ENCODE results near the gene POU6F2. TPM values are rescaled to one million over a fixed set of nuclear protein-coding genes. Genes with fewer than 3 reads are reported as not detected.

The POU6F2 gene
- total RNA-seq, 3 donors from 2014 or later, result under 0.01 TPM; not detected in 2

DNA sequence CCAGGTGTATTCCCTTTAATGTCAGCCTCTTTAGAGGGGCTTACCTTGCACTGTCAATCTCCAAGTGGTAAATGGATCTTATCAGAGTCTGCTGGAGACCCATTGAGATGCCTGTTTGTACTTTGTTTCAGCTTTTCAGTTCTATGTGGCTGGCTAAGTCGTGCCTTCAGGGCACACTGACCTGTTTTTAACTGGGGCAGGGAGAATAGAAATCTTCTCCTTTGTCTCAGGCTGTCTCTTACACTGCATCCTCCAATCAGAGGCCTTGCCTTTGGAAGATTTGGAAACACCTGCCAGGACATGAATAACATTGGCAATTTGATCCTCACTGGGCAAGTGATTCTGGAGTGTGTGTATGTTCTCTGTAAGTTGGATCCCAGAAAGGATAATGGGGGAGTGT lies 65.0 kb downstream of the POU6F2 start:
- TF ChIP-seq POLR2AphosphoS5 (IDR thresholded peaks at IDR 0.05) (no peak), POLR2A (IDR thresholded peaks at IDR 0.05) (no peak)
- TF ChIP-seq, protein P1, sequence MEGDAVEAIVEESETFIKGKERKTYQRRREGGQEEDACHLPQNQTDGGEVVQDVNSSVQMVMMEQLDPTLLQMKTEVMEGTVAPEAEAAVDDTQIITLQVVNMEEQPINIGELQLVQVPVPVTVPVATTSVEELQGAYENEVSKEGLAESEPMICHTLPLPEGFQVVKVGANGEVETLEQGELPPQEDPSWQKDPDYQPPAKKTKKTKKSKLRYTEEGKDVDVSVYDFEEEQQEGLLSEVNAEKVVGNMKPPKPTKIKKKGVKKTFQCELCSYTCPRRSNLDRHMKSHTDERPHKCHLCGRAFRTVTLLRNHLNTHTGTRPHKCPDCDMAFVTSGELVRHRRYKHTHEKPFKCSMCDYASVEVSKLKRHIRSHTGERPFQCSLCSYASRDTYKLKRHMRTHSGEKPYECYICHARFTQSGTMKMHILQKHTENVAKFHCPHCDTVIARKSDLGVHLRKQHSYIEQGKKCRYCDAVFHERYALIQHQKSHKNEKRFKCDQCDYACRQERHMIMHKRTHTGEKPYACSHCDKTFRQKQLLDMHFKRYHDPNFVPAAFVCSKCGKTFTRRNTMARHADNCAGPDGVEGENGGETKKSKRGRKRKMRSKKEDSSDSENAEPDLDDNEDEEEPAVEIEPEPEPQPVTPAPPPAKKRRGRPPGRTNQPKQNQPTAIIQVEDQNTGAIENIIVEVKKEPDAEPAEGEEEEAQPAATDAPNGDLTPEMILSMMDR (IDR thresholded peaks at IDR 0.05), result no peak
- Histone ChIP-seq H3K9me3 (no peaks in the 10 kb centered on the region), H3K27ac (no peak overlapping the region), H3K4me3 (no peak overlapping the region), H3K4me1 (no peaks in the 10 kb centered on the region), H3K36me3 (no peaks in the 10 kb centered on the region), H3K27me3 (no peaks in the 10 kb centered on the region)
- DNase-seq (ENCODE audit: low spot score in 2 of 2), result no peak
- intact Hi-C loops (cut with DNase I; ENCODE audit: low total_unique reads), result loop anchor here (2.0 to 5.0 kb wide), 2 partner anchors 62 to 115 kb away; no protein-coding TSS in a partner anchor

DNA sequence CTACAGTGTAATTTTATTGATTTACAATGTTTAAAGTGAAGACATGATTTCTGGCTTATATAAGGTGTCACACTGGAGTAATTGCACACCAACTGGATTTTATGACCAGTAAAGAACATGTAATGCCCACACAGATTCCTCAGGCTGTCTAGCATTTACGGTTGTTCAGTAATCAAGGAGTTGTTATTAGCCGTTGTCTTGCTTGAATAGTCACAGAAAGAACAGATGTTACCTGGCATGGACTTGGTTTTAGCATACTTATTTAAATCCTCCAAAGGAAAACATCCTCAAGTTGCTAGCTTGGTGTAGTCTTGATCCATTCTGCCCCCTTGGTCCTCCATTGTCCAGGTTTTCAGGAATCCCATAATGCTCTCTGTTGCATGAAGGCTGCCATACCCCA lies 65.8 kb downstream of the POU6F2 start:
- Histone ChIP-seq H3K27ac (no peak overlapping the region), H3K4me1 (no peaks in the 10 kb centered on the region), H3K9me3 (no peaks in the 10 kb centered on the region), H3K27me3 (no peaks in the 10 kb centered on the region), H3K36me3 (no peaks in the 10 kb centered on the region), H3K4me3 (no peak overlapping the region)
- TF ChIP-seq, protein P1 (IDR thresholded peaks at IDR 0.05), result no peak
- no peak for TF ChIP-seq POLR2AphosphoS5 (IDR thresholded peaks at IDR 0.05)
- no peak for TF ChIP-seq POLR2A (IDR thresholded peaks at IDR 0.05)
- intact Hi-C loops (cut with DNase I; ENCODE audit: low total_unique reads), result loop anchor here (2.0 to 5.0 kb wide), 2 partner anchors 63 to 114 kb away; no protein-coding TSS in a partner anchor
- DNase-seq (ENCODE audit: low spot score in 2 of 2), result no peak

DNA sequence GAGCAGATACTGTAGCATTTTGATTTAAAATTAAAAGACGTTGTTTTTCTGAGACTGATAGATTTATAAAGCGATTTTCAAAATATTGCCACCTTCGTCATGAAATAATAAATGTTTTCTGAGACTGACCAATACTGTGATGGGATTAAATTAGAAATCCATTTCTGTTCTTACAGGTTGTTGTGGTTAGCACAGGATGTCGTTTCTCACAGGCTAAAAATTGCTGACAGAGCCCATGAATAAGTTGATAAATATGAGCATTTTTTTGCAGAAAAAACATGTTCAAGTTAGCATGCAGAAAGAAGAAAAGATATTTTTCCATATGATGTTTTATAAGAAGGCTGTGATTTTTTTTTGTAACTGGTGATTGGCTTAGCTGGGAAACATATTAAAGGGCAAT lies 66.8 kb downstream of the POU6F2 start:
- no peaks in the 10 kb centered on the region for H3K4me1 ChIP-seq
- H3K27me3 ChIP-seq, result no peaks in the 10 kb centered on the region
- no peaks in the 10 kb centered on the region for H3K9me3 ChIP-seq
- no peaks in the 10 kb centered on the region for H3K36me3 ChIP-seq
- no peak overlapping the region for H3K4me3 ChIP-seq
- no peak for TF ChIP-seq POLR2A (IDR thresholded peaks at IDR 0.05)
- TF ChIP-seq POLR2AphosphoS5 (IDR thresholded peaks at IDR 0.05), result no peak
- TF ChIP-seq, protein P1 (IDR thresholded peaks at IDR 0.05), result no peak
- DNase-seq (ENCODE audit: low spot score in 2 of 2), result no peak
- intact Hi-C loops (cut with DNase I; ENCODE audit: low total_unique reads), result loop anchor here (5.0 kb wide), 1 partner anchor 113 kb away; no protein-coding TSS in a partner anchor
- H3K27ac ChIP-seq, result no peak overlapping the region

DNA sequence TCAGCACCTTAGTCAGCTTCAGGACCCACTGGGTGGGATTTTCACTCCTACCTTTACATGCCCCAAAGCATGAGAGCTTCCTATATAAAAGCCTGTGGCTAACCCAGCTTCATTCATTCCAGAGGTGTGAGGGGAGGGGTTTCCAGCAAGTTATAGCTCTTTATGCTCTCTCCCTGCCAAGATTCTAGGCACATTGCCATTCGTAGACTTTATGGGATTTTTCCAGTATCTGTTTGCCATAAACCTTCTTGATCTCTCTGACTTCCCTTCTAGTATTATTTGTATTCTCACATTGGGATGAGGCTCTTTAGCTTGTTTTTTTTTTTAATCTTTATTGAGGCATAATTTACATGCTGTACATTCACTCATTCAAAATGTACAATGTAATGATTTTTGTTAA lies 67.5 kb downstream of the POU6F2 start:
- TF ChIP-seq POLR2AphosphoS5 (IDR thresholded peaks at IDR 0.05), result no peak
- TF ChIP-seq POLR2A (IDR thresholded peaks at IDR 0.05), result no peak
- TF ChIP-seq, protein P1 (IDR thresholded peaks at IDR 0.05), result no peak
- Histone ChIP-seq H3K27me3 (no peaks in the 10 kb centered on the region), H3K36me3 (no peaks in the 10 kb centered on the region), H3K9me3 (no peaks in the 10 kb centered on the region), H3K4me1 (no peaks in the 10 kb centered on the region), H3K27ac (no peak overlapping the region), H3K4me3 (no peak overlapping the region)
- intact Hi-C loops (cut with DNase I; ENCODE audit: low total_unique reads), result no loop called here
- no peak for DNase-seq (ENCODE audit: low spot score in 2 of 2)

DNA sequence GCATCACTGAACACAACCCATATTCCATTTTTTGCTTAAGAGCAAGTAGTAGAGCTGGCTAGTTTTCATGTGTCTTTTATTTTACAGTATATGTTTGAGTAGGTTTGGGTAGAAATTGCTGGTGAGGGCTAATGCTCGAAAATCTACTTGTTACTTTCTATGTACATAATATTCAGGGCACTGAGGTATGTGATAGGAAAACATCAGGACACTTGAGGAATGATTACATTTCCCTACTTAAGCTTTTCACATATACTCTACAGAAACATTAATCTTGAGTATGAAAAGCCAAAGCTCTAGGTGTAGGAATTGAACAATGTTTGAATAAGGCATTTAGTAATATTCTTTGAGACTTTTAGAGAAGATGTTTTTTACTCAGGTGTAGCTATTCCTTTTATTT lies 73.6 kb downstream of the POU6F2 start:
- TF ChIP-seq, protein P1 (IDR thresholded peaks at IDR 0.05), result no peak
- TF ChIP-seq POLR2AphosphoS5 (IDR thresholded peaks at IDR 0.05) (no peak), POLR2A (IDR thresholded peaks at IDR 0.05) (no peak)
- Histone ChIP-seq H3K27me3 (no peaks in the 10 kb centered on the region), H3K4me1 (no peaks in the 10 kb centered on the region), H3K4me3 (no peak overlapping the region), H3K36me3 (no peaks in the 10 kb centered on the region), H3K27ac (no peak overlapping the region), H3K9me3 (no peaks in the 10 kb centered on the region)
- DNase-seq (ENCODE audit: low spot score in 2 of 2), result no peak
- intact Hi-C loops (cut with DNase I; ENCODE audit: low total_unique reads), result no loop called here

Measured in breast epithelium (tissue), 4 donors.